AG04450 (cell line): Measurements from ENCODE around the gene CALD1. TPM values are rescaled to one million over a fixed set of nuclear protein-coding genes. Genes with fewer than 3 reads are reported as not detected.
"Not testable (repeated sequence)": the region's sequence is repeated elsewhere in the genome, so short reads cannot be mapped to it uniquely, and the experiment has no call there.

Experiments
- CTCF ChIA-PET: fragments of 300-600, 350-600 bp; formaldehyde crosslinking; extraction: SDS; loops from one replicate; lab custom pipeline; 2022; ENCODE audit warnings: antibody characterized with exemption, inconsistent platforms; lab: Charles Lee
- POLR2A ChIA-PET: fragments of 350-600 bp; formaldehyde crosslinking; extraction: SDS; loops from one replicate; lab custom pipeline; 2021; ENCODE audit warnings: antibody characterized with exemption, inconsistent platforms; lab: Yijun Ruan, JAX
- DNase-seq: peaks from one replicate; pipeline ENCODE4 v3.0.0-alpha.2; 2011; ENCODE audit warnings: low read depth, low spot score
- H3K27ac ChIP-seq: one replicate; pipeline ENCODE4 v1.5.1; 2012; ENCODE audit warnings: low read depth, low read length, control low read depth
- H3K27me3 ChIP-seq: one replicate; pipeline ENCODE4 v1.6.0; 2012; ENCODE audit warnings: low read length; ENCODE audit not compliant: control insufficient read depth, insufficient read depth
- H3K4me3 ChIP-seq: 2 replicates; pipeline ENCODE4 v1.5.1; 2011; ENCODE audit warnings: mild to moderate bottlenecking, low read depth, low read length, control low read depth
- H3K9me3 ChIP-seq: 2 replicates; pipeline ENCODE4 v1.5.1; 2012; ENCODE audit warnings: low read length; ENCODE audit not compliant: control insufficient read depth, insufficient read depth
- CTCF ChIP-seq: IDR thresholded peaks from 2 replicates; pipeline ENCODE4 v1.5.1; 2011; ENCODE audit warnings: low read depth, low read length, control low read depth, inconsistent platforms
- polyA plus RNA-seq: library from polyadenylated mRNA; depleted of rRNA; stranded (reverse); fragments of >200 nt; gene quantifications from 2 replicates; pipeline ENCODE4 v1.2.3, GENCODE V29; 2011

CALD1 gene
- polyA plus RNA-seq, 1 experiment: 804 TPM

DNA sequence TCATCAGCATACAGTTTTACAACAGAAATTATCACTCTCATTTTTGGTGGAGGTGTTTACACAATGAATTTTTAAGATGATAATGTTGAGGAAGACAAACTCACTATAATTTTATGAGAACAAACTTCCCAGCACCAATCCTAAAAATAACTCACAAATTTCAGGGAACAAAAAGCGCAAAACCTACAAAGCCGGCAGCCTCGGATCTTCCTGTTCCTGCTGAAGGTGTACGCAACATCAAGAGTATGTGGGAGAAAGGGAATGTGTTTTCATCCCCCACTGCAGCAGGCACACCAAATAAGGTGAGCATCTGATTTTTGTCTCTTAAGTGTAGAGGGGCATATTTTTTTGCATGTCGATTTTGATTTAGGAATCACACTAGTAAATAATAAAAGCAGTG, 180.4 kb downstream of the CALD1 start:
- H3K27ac ChIP-seq: no peak overlapping the region
- CTCF ChIA-PET: interaction anchor here (0.9 kb wide), 1 partner anchor 270 kb away, joined by 4 read pairs; no protein-coding TSS in a partner anchor
- TF ChIP-seq CTCF: no peak

DNA sequence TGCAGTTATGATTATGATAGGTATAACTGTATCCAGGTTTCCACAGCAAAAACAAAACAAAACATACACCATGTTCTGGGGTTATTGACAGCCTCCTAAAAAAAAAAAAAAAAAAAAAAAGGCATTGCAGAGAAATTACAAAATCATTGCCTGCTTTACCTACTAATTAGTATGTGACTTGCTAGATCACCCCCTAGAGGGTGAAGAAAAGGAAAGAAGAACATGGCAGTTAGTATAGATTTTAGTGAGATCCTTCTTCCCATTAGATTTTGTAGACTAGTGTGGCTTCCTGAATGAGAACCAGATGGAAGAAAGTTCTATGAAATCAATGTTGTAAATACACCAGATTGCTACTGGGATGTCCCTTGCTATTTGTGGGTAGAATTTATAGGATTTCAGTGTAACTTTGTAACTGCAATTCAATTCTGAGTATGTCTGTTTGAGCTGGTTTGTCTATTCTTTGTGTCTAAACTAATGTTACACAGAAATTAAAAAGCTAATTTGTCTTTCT, 182.9 kb downstream of the CALD1 start:
- TF ChIP-seq CTCF: peak; percentile 10; the same call in 1 of the 2 replicates
- Histone ChIP-seq H3K27me3 (no peaks in the 10 kb centered on the region), H3K4me3 (no peak overlapping the region), H3K9me3 (no peaks in the 10 kb centered on the region), H3K27ac (no peak overlapping the region)
- no peak for DNase-seq
- CTCF ChIA-PET: interaction anchor here (0.7 to 1.1 kb wide), 2 partner anchors 8 to 272 kb away, joined by 3 to 5 read pairs; no protein-coding TSS in a partner anchor
- POLR2A ChIA-PET: no interaction called here

More for the DNA sequence above, 180.4 kb downstream of the CALD1 start:
- Histone ChIP-seq H3K9me3 (no peaks in the 10 kb centered on the region), H3K27me3 (no peaks in the 10 kb centered on the region), H3K4me3 (no peak overlapping the region)
- POLR2A ChIA-PET: no interaction called here
- no peak for DNase-seq

DNA sequence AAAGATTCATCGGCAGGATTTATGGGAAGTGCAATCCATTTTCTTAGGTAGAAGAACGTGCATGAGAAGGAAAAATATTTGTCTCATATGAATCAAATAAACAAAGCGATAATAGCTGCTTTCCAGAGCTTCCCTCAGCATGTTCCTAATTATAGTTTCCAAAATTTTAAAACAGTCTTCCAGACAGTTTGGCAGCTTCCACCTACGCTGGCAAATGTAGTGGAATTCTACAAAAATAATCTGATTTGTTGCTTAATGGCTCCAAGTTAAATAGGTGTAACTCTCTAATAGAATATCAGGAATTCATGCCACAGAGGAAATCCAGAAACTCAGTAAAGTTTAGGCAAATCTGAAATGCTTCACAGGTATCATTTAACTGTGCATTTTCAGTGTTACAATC, 183.6 kb downstream of the CALD1 start:
- Histone ChIP-seq H3K9me3 (no peaks in the 10 kb centered on the region), H3K27me3 (no peaks in the 10 kb centered on the region), H3K4me3 (no peak overlapping the region), H3K27ac (no peak overlapping the region)
- no peak for TF ChIP-seq CTCF
- CTCF ChIA-PET: interaction anchor here (1.1 to 1.2 kb wide), 2 partner anchors 273 to 274 kb away, joined by 3 to 5 read pairs; no protein-coding TSS in a partner anchor
- POLR2A ChIA-PET: no interaction called here
- DNase-seq: no peak

GRCh38 chr7:134966691-134967090, 187.3 kb downstream of the CALD1 start:
- H3K27ac ChIP-seq: no peak overlapping the region
- no peaks in the 10 kb centered on the region for H3K9me3 ChIP-seq
- H3K27me3 ChIP-seq: no peaks in the 10 kb centered on the region
- H3K4me3 ChIP-seq: no peak overlapping the region
- TF ChIP-seq CTCF: no peak
- ChIA-PET CTCF (interaction anchor here (0.7 to 3.5 kb wide), 2 partner anchors 9 to 277 kb away, joined by 3 to 13 read pairs; no protein-coding TSS in a partner anchor), POLR2A (no interaction called here)
- no peak for DNase-seq

DNA sequence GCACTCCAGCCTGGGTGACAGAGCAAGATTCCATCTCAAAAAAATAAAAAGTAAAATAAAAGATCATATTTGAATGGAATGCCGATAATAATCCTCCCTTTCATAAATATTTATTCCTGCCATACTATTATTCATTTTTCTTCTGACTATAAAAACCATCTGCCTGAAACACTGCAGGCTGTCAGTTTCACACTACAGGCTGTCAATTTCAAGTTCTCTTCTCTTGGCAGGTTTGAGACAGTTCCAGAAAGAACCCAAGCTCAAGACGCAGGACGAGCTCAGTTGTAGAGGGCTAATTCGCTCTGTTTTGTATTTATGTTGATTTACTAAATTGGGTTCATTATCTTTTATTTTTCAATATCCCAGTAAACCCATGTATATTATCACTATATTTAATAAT, 188.7 kb downstream of the CALD1 start:
- no peaks in the 10 kb centered on the region for H3K9me3 ChIP-seq
- no peak overlapping the region for H3K4me3 ChIP-seq
- DNase-seq: no peak
- no peaks in the 10 kb centered on the region for H3K27me3 ChIP-seq
- ChIA-PET POLR2A (no interaction called here), CTCF (interaction anchor here (1.4 kb wide), 1 partner anchor 278 kb away, joined by 5 read pairs; no protein-coding TSS in a partner anchor)
- no peak for TF ChIP-seq CTCF
- H3K27ac ChIP-seq: no peak overlapping the region

- DNase-seq, POLR2A ChIA-PET, H3K27me3 ChIP-seq, H3K4me3 ChIP-seq, CTCF ChIA-PET, H3K27ac ChIP-seq, H3K9me3 ChIP-seq: not testable (repeated sequence)
Observed at GRCh38 chr7:134981645-134982044, 202.2 kb downstream of the CALD1 start.
